Astrocyte of the spinal cord (primary cell): Measurements from ENCODE around the gene SLC2A6.

Source experiments
- DNase-seq: peaks from one replicate; pipeline ENCODE4 v3.0.0; 2011; ENCODE audit warnings: low read depth, low spot score
- H3K4me3 ChIP-seq: 2 replicates; pipeline ENCODE4 v1.5.1; 2011; ENCODE audit warnings: low read depth, mild to moderate bottlenecking, low read length, moderate library complexity
- CTCF ChIP-seq: IDR thresholded peaks from 2 replicates; pipeline ENCODE4 v1.5.1; 2012; ENCODE audit warnings: low read depth, mild to moderate bottlenecking, low read length, inconsistent platforms
- in situ Hi-C: cut with HindIII; loops from 2 replicates; pipeline ENCODE4 v1.10.0; 2017; ENCODE audit warnings: low sequenced_read_pairs

Gene SLC2A6

GRCh38 chr9:133477992-133478850 lies 678 bp downstream of the SLC2A6 start:
- no peak for TF ChIP-seq CTCF
- no peak for DNase-seq
- in situ Hi-C loops = no loop called here
- peak overlapping the region; percentile 59 for H3K4me3 ChIP-seq

- DNase-seq = no peak
- H3K4me3 ChIP-seq = no peak overlapping the region
Measured at GRCh38 chr9:133477461-133477860, 1.4 kb downstream of the SLC2A6 start.

GRCh38 chr9:133476941-133477340 lies 2.0 kb downstream of the SLC2A6 start:
- TF ChIP-seq CTCF = no peak
- in situ Hi-C loops = no loop called here
- DNase-seq = no peak
- no peak overlapping the region for H3K4me3 ChIP-seq

More at GRCh38 chr9:133477461-133477860, 1.4 kb downstream of the SLC2A6 start:
- in situ Hi-C loops = no loop called here
- TF ChIP-seq CTCF = no peak

GRCh38 chr9:133476036-133476931 lies 2.6 kb downstream of the SLC2A6 start:
- TF ChIP-seq CTCF = no peak
- in situ Hi-C loops = no loop called here
- DNase-seq = no peak
- H3K4me3 ChIP-seq = no peak overlapping the region

- in situ Hi-C loops = no loop called here
- TF ChIP-seq CTCF = no peak
- no peak overlapping the region for H3K4me3 ChIP-seq
- no peak for DNase-seq
Measured at GRCh38 chr9:133475292-133476012, 3.4 kb downstream of the SLC2A6 start.

- in situ Hi-C loops = no loop called here
- no peak for DNase-seq
- no peak for TF ChIP-seq CTCF
Measured at GRCh38 chr9:133474853-133475252, 4.0 kb downstream of the SLC2A6 start.

More at GRCh38 chr9:133474853-133475252, 4.0 kb downstream of the SLC2A6 start:
- H3K4me3 ChIP-seq = no peak overlapping the region
